H1 (cell line): ENCODE measurements around the gene OR6F1. TPM values are rescaled to one million over a fixed set of nuclear protein-coding genes. Genes with fewer than 3 reads are reported as not detected.

ENCODE experiments used
- KDM4A ChIP-seq: IDR thresholded peaks from one replicate; pipeline ENCODE4 v1.7.1; 2012; ENCODE audit warnings: low read depth, mild to moderate bottlenecking, moderate library complexity, low read length, inconsistent platforms; ENCODE audit not compliant: severe bottlenecking
- RFX5 ChIP-seq: IDR thresholded peaks from 2 replicates; pipeline ENCODE4 v1.6.1; 2011; ENCODE audit warnings: low read depth, low read length, improper control_type of control experiment, borderline replicate concordance
- RXRA ChIP-seq: IDR thresholded peaks from 2 replicates; pipeline ENCODE4 v1.6.1; 2011; ENCODE audit warnings: low read depth, mild to moderate bottlenecking, low read length, moderate library complexity; ENCODE audit not compliant: insufficient read depth
- SP4 ChIP-seq: IDR thresholded peaks from 2 replicates; pipeline ENCODE4 v1.6.1; 2012; ENCODE audit warnings: low read length, inconsistent platforms
- polyA plus RNA-seq, 7 experiments: library from polyadenylated mRNA; depleted of rRNA in 3 of 7; stranded (reverse) in 5 of 7; unstranded in 2 of 7; fragments of >200 nt in 5 of 7; fragments of 200-250 nt in 2 of 7; gene quantifications; 1 replicate in 5 of 7; 2 replicates in 1 of 7; 4 replicates in 1 of 7; pipeline versions ENCODE4 v1.2.1 to v1.2.3, GENCODE V29; 2011 to 2013; ENCODE audit warnings: missing spikeins in 2 of 7, mixed read lengths in 2 of 7
- total RNA-seq: library from RNA; stranded (reverse); fragmentation: NEBNext Ultra II Directional; extraction: Animal tissue kit (Norgen Biotek cat#: 25700); gene quantifications from 2 replicates; pipeline ENCODE4 v1.2.1, GENCODE V29; 2021

OR6F1 gene
- total and polyA plus RNA-seq, 2 of the 8 experiments (the other 6 are each of a cell fraction or from before 2014, with no cell fraction given), result not detected

GRCh38 chr1:247680171-247680570, 36.3 kb downstream of the OR6F1 start (continued):
- TF ChIP-seq KDM4A (no peak), SP4 (no peak), RFX5 (no peak), RXRA (no peak)
